ENCODE data around the gene TSR1.
A peak's percentile ranks its signal among the peaks of the same experiment; 100 is the strongest.
"Not testable (repeated sequence)": the region's sequence is repeated elsewhere in the genome, so short reads cannot be mapped to it uniquely, and the experiment has no call there.

TSR1 gene

GRCh38 chr17:2336852-2337543 is 741 bp upstream of the TSR1 start, which contains the start of gene SGSM2:
Gene SGSM2, plus strand, starts transcription at chr17:2337501. Its CDS starts 188 bp downstream, at chr17:2337689.
- no peak for DNase-seq (ENCODE audit: low read depth)

DNA sequence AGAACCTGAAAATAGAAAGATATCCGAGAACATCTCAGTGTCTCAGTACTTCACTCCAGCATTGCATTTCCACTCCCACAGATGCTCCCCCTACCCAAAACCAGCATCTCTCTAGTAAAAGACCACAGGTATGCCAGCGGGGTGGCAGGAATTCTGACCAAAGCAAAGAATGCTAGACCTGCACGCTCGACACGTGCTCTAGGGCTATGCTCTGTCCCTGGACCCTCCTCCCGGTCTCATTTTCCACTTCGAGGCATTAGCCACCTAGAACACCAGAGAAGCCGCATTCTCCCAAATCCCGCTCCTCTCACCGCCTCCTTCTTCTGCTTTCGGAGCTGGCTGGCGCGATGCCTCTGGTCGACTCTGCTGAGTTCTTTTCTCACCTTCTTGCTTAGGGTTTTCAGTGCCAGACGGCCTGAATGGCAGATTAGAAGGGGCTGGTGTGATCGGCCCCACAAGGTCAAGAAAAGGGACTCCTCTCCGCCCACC is 487 bp downstream of the TSR1 start:
- DNase-seq (ENCODE audit: low read depth), result no peak

- no peak for DNase-seq (ENCODE audit: low read depth)
Measured at GRCh38 chr17:2331303-2331702, 5.0 kb downstream of the TSR1 start.

GRCh38 chr17:2323629-2324314 is 12.5 kb downstream of the TSR1 start:
- DNase-seq (ENCODE audit: low read depth), result no peak

- DNase-seq (ENCODE audit: low read depth), result no peak
Measured at GRCh38 chr17:2321399-2321798, 14.9 kb downstream of the TSR1 start.

GRCh38 chr17:2319051-2319450 is 17.2 kb downstream of the TSR1 start:
- DNase-seq (ENCODE audit: low read depth), result no peak

DNA sequence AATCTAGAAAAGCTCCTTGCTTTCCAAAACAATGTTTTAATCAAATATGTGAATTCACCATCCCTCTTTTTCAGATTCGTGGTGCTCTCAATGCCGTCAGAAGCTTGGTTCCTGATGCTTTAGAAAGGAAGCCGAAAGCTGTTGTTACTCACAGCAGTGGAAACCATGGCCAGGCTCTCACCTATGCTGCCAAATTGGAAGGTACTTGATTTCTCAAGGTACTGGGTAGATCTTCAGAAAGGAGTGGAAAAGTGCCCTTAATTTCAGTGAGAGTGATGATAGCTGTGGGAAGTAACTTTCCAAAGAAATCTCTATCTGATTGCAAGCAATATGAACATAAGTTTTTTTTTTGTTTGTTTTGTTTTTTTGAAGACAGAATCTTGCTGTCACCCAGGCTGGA is 18.5 kb downstream of the TSR1 start:
- no peak for DNase-seq (ENCODE audit: low read depth)

DNA sequence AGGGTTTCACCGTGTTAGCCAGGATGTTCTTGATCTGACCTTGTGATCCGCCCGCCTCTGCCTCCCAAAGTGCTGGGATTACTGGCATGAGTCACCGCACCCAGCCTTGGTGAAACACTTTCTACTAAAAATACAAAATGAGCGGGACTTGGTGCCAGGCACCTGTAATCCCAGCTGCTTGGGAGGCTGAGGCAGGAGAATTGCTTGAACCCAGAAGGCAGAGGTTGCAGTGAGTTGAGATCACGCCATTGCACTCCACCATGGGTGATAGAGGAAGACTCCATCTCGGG is 19.4 kb downstream of the TSR1 start:
- DNase-seq (ENCODE audit: low read depth), result not testable (repeated sequence)

- peak; percentile 27 for DNase-seq (ENCODE audit: low read depth)
Measured at GRCh38 chr17:2312736-2313135, 23.5 kb downstream of the TSR1 start.

DNA sequence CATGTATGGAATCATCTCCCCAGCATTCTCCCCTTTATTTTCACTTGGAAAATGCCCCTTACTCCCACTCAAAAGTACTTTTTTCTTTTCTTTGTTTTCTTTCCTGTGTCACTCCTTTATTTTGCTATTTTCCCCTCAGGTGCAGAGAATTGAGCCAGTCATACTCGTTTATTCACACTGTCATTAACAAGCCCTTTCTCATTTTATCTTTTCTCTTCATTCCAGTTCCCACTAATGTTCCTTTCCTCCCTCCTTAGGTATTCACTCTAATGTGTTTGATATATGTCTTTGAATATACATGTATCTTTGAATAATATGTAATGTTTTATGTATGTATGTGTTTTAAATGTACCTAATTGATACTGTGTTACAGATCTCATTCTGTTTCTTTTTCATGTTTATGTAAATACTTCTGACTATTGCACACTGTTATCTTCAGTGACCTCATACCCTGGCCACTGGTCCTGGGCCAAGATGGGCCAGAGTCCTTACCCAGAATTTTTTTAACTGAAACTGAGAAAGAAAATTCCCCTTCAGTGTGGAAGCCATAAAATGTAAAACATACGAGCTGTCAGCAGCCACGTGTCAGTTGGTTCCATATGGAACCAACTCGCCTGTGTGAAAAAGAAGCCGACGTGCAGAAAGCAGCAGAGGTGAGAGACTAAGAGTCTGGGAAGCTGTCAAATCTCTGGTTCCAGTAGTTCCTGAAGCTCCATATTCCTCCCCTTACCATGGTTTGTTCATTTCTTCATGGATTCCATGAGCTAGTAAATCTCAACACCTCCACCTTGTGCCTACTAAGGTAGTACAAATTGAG is 26.7 kb downstream of the TSR1 start:
- no peak for DNase-seq (ENCODE audit: low read depth)

DNA sequence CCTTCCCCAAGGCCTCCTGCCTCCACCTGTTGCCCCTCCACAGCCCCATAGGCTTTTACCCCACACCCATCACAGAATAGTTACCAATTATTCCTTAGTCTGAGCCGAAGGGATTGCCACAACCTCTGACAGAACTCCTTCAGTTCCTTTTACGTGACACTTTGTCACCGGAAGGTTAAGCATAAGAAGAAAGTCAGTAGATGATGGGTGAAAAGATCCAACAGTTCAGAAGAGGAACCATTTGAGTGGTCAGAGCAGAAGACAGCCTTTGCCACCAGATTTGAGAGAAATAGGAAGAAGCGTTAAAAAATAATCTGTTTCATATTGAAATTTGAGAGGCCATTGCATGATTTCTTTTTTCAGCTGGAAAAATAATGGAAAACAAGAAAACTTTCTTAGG is 31.3 kb downstream of the TSR1 start:
- DNase-seq (ENCODE audit: low read depth), result no peak

GRCh38 chr17:2303204-2304188 is 32.8 kb downstream of the TSR1 start, which contains the start of the genes SMG6 and SRR:
Gene SMG6, minus strand, starts transcription at chr17:2303785. Its CDS starts 65 bp downstream, at chr17:2303720.
Gene SRR, plus strand, starts transcription at chr17:2303950. Its CDS starts 11,611 bp downstream, at chr17:2315561.
- DNase-seq (ENCODE audit: low read depth), result peak; percentile 59

- no peak for DNase-seq (ENCODE audit: low read depth)
Measured at GRCh38 chr17:2302778-2303203, 33.5 kb downstream of the TSR1 start.

- no peak for DNase-seq (ENCODE audit: low read depth)
Measured at GRCh38 chr17:2299756-2300155, 36.5 kb downstream of the TSR1 start.

- DNase-seq (ENCODE audit: low read depth), result no peak
Measured at GRCh38 chr17:2299136-2299535, 37.1 kb downstream of the TSR1 start.

DNA sequence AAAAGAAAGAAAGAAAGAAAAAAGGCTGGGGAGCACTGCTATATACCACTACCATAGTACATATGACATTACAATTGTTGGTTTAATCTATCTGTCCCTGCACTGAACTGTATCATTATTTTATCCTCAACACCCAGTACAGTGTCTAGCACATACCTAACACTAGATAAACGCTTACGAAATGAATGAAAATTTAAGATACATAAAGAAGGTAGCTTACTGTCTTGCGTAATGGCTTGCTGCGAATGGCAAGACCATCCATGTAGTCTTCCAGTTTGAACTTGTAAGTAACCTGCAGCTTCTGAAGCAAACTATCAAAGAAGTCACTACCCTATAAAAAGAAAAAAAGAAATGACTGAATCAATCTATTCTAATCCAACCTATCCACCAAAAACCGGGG is 39.2 kb downstream of the TSR1 start:
- no peak for DNase-seq (ENCODE audit: low read depth)

GRCh38 chr17:2295575-2295974 is 40.7 kb downstream of the TSR1 start:
- DNase-seq (ENCODE audit: low read depth), result no peak

GRCh38 chr17:2292100-2292499 is 44.2 kb downstream of the TSR1 start:
- no peak for DNase-seq (ENCODE audit: low read depth)

DNA sequence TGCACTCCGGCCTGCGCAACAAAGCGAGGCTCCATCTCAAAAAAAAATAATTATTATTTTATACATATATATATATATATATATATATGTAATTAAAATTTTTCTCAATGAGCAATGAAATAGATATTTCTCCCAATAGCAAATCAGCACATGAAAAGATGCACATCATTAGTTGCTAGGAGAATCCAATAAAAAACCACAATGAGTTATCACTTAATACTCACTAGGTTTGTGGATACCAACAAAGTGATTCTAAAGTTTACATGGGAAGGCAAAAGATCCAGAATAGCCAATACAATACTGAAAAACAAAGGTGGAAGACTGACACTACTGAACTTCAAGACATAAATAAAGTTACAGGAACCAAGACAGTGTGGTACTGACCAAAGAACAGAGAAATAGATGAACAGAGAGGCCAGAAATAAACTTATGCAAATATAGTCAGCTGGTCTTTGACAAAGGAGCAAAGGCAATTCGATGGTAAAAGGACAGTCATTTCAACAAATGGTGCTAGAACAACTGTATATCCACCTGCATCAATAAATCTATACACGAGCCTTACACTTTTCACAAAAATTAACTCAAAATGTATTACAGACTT is 46.3 kb downstream of the TSR1 start:
- no peak for DNase-seq (ENCODE audit: low read depth)

- DNase-seq (ENCODE audit: low read depth), result no peak
Measured at GRCh38 chr17:2283302-2283701, 53.0 kb downstream of the TSR1 start.

GRCh38 chr17:2282297-2282873 is 53.9 kb downstream of the TSR1 start:
- peak; percentile 78 for DNase-seq (ENCODE audit: low read depth)

All from fibroblast of the conjunctiva (primary cell).